ENCODE results near the gene CHCHD3.

DNA sequence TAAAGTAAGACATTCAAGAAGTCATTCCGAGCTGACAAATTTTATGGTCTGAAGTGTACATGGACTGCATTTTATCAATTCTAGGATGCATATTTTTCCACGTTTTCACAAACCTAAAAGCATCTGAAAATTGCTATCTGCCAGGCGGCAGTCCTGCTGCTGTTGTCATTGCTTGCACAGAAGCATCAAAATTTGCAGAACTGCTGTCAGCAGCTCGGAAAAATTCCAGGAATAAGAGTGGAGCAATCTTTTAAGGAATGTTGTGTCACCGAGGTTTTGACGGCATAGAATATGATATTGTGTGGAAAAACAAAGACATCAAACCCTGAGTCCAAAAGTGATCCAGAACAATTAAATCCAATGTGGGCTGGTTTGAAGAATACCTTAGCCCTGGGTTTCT lies 61.4 kb downstream of the CHCHD3 start:
- TF ChIP-seq, protein P1, sequence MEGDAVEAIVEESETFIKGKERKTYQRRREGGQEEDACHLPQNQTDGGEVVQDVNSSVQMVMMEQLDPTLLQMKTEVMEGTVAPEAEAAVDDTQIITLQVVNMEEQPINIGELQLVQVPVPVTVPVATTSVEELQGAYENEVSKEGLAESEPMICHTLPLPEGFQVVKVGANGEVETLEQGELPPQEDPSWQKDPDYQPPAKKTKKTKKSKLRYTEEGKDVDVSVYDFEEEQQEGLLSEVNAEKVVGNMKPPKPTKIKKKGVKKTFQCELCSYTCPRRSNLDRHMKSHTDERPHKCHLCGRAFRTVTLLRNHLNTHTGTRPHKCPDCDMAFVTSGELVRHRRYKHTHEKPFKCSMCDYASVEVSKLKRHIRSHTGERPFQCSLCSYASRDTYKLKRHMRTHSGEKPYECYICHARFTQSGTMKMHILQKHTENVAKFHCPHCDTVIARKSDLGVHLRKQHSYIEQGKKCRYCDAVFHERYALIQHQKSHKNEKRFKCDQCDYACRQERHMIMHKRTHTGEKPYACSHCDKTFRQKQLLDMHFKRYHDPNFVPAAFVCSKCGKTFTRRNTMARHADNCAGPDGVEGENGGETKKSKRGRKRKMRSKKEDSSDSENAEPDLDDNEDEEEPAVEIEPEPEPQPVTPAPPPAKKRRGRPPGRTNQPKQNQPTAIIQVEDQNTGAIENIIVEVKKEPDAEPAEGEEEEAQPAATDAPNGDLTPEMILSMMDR (IDR thresholded peaks at IDR 0.05): no peak
- TF ChIP-seq, protein P2, sequence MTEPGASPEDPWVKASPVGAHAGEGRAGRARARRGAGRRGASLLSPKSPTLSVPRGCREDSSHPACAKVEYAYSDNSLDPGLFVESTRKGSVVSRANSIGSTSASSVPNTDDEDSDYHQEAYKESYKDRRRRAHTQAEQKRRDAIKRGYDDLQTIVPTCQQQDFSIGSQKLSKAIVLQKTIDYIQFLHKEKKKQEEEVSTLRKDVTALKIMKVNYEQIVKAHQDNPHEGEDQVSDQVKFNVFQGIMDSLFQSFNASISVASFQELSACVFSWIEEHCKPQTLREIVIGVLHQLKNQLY (CRISPR knock-in tag; IDR thresholded peaks at IDR 0.05): no peak
- TF ChIP-seq, protein P3, sequence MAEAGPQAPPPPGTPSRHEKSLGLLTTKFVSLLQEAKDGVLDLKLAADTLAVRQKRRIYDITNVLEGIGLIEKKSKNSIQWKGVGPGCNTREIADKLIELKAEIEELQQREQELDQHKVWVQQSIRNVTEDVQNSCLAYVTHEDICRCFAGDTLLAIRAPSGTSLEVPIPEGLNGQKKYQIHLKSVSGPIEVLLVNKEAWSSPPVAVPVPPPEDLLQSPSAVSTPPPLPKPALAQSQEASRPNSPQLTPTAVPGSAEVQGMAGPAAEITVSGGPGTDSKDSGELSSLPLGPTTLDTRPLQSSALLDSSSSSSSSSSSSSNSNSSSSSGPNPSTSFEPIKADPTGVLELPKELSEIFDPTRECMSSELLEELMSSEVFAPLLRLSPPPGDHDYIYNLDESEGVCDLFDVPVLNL (CRISPR knock-in tag; IDR thresholded peaks at IDR 0.05; ENCODE audit: borderline replicate concordance, low read depth): no peak
- TF ChIP-seq ZNF512 (CRISPR knock-in tag; IDR thresholded peaks at IDR 0.05; ENCODE audit: borderline replicate concordance) (no peak), ZBTB43 (CRISPR knock-in tag; IDR thresholded peaks at IDR 0.05) (no peak), SOX15 (CRISPR knock-in tag; IDR thresholded peaks at IDR 0.05) (no peak), ZNF232 (CRISPR knock-in tag; IDR thresholded peaks at IDR 0.05) (no peak), CREB1 (CRISPR knock-in tag; IDR thresholded peaks at IDR 0.05) (no peak), ETV6 (CRISPR knock-in tag; IDR thresholded peaks at IDR 0.05) (no peak), FOXJ3 (CRISPR knock-in tag; IDR thresholded peaks at IDR 0.05; ENCODE audit: borderline replicate concordance) (no peak)
- TF ChIP-seq, protein P4, sequence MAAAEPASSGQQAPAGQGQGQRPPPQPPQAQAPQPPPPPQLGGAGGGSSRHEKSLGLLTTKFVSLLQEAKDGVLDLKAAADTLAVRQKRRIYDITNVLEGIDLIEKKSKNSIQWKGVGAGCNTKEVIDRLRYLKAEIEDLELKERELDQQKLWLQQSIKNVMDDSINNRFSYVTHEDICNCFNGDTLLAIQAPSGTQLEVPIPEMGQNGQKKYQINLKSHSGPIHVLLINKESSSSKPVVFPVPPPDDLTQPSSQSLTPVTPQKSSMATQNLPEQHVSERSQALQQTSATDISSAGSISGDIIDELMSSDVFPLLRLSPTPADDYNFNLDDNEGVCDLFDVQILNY (CRISPR knock-in tag; IDR thresholded peaks at IDR 0.05): no peak

All from WTC11 (cell line).